HepG2 (cell line): Measurements from ENCODE around the gene WHAMM. TPM values are rescaled to one million over a fixed set of nuclear protein-coding genes. Genes with fewer than 3 reads are reported as not detected.

Source experiments
- BRCA1 ChIP-seq: sonication (generic); formaldehyde crosslinking; IDR thresholded peaks from 2 replicates; pipeline ENCODE4 v1.4.0; 2020; ENCODE audit warnings: missing genetic modification reagents
- CENPBD1 ChIP-seq: sonication (generic); formaldehyde crosslinking; IDR thresholded peaks from 2 replicates; pipeline ENCODE4 v1.8.0; 2022; ENCODE audit warnings: missing genetic modification reagents, low read depth, mild to moderate bottlenecking, borderline replicate concordance
- FOXM1 ChIP-seq: sonication (generic); formaldehyde crosslinking; IDR thresholded peaks from 2 replicates; pipeline ENCODE4 v1.5.0; 2020; ENCODE audit warnings: missing genetic modification reagents
- GMEB1 ChIP-seq: sonication (generic); formaldehyde crosslinking; IDR thresholded peaks from 2 replicates; pipeline ENCODE4 v1.5.1; 2020; ENCODE audit warnings: missing genetic modification reagents, mild to moderate bottlenecking, borderline replicate concordance
- HINFP ChIP-seq: sonication (generic); formaldehyde crosslinking; IDR thresholded peaks from 2 replicates; pipeline ENCODE4 v1.4.0; 2020; ENCODE audit warnings: low read depth, mild to moderate bottlenecking, missing genetic modification reagents
- KDM5A ChIP-seq: fragments of 200-600 bp; sonication (generic); IDR thresholded peaks from 2 replicates; pipeline ENCODE4 v1.7.0; 2018; ENCODE audit warnings: antibody characterized with exemption, mild to moderate bottlenecking, low read length, borderline replicate concordance
- TBX3 ChIP-seq: fragments of 450-650 bp; IDR thresholded peaks from 2 replicates; pipeline ENCODE4 v1.6.1; 2017; ENCODE audit warnings: antibody characterized with exemption, mild to moderate bottlenecking, inconsistent platforms, borderline replicate concordance
- YY1 ChIP-seq: IDR thresholded peaks from 2 replicates; pipeline ENCODE4 v1.6.1; 2011; ENCODE audit warnings: low read length, low read depth, moderate library complexity, mild to moderate bottlenecking; ENCODE audit not compliant: insufficient read depth, insufficient replicate concordance
- ZNF335 ChIP-seq: sonication (generic); formaldehyde crosslinking; IDR thresholded peaks from 2 replicates; pipeline ENCODE4 v1.4.0; 2020; ENCODE audit warnings: missing genetic modification reagents
- ZNF549 ChIP-seq: sonication (generic); formaldehyde crosslinking; IDR thresholded peaks from 2 replicates; pipeline ENCODE4 v1.5.0; 2020; ENCODE audit warnings: missing genetic modification reagents
- ZNF639 ChIP-seq: conservative IDR thresholded peaks from 2 replicates; pipeline ENCODE4 v1.6.1; 2018; ENCODE audit warnings: missing genetic modification reagents
- polyA plus RNA-seq, 8 experiments: library from polyadenylated mRNA; depleted of rRNA in 3 of 8; stranded (reverse) in 7 of 8; unstranded in 1 of 8; fragments of >200 nt; fragmentation: Illumina TruSeq in 4 of 8; extraction: Trizol in 4 of 8; gene quantifications; 2 replicates each; pipeline versions ENCODE4 v1.2.1 to v1.2.3, GENCODE V29; 2011 to 2016; ENCODE audit warnings: low read depth in 4 of 8, missing spikeins in 1 of 8, mixed read lengths in 1 of 8; ENCODE audit not compliant: insufficient read depth in 1 of 8
- total RNA-seq, 5 experiments: library from RNA; depleted of rRNA; stranded (reverse); fragments of >200 nt; fragmentation: Illumina TruSeq; extraction: Trizol; gene quantifications; 2 replicates each; pipeline ENCODE4 v1.2.3, GENCODE V29; 2016; ENCODE audit warnings: low read depth in 1 of 5
- TF ChIP-seq, protein P1 (sequence below): sonication (generic); formaldehyde crosslinking; IDR thresholded peaks from 2 replicates; pipeline ENCODE4 v1.9.0; 2021; ENCODE audit warnings: mild to moderate bottlenecking, missing genetic modification reagents
- TF ChIP-seq, protein P2 (sequence below), 2 experiments: sonication (generic) in 1 of 2; formaldehyde crosslinking in 1 of 2; IDR thresholded peaks; 2 replicates each; pipeline versions ENCODE4 v1.5.1 to v1.6.1; 2011 to 2020; ENCODE audit warnings: borderline replicate concordance in 1 of 2, low read depth in 1 of 2, low read length in 1 of 2, mild to moderate bottlenecking in 1 of 2, missing genetic modification reagents in 1 of 2, moderate library complexity in 1 of 2

WHAMM gene
- total and polyA plus RNA-seq, 2 of the 13 experiments (the other 11 are each of a cell fraction or from before 2014, with no cell fraction given) = 2.9 to 3.0 TPM

GRCh38 chr15:82856397-82857170, 47.2 kb downstream of the WHAMM start (continued):
- TF ChIP-seq, protein P1, sequence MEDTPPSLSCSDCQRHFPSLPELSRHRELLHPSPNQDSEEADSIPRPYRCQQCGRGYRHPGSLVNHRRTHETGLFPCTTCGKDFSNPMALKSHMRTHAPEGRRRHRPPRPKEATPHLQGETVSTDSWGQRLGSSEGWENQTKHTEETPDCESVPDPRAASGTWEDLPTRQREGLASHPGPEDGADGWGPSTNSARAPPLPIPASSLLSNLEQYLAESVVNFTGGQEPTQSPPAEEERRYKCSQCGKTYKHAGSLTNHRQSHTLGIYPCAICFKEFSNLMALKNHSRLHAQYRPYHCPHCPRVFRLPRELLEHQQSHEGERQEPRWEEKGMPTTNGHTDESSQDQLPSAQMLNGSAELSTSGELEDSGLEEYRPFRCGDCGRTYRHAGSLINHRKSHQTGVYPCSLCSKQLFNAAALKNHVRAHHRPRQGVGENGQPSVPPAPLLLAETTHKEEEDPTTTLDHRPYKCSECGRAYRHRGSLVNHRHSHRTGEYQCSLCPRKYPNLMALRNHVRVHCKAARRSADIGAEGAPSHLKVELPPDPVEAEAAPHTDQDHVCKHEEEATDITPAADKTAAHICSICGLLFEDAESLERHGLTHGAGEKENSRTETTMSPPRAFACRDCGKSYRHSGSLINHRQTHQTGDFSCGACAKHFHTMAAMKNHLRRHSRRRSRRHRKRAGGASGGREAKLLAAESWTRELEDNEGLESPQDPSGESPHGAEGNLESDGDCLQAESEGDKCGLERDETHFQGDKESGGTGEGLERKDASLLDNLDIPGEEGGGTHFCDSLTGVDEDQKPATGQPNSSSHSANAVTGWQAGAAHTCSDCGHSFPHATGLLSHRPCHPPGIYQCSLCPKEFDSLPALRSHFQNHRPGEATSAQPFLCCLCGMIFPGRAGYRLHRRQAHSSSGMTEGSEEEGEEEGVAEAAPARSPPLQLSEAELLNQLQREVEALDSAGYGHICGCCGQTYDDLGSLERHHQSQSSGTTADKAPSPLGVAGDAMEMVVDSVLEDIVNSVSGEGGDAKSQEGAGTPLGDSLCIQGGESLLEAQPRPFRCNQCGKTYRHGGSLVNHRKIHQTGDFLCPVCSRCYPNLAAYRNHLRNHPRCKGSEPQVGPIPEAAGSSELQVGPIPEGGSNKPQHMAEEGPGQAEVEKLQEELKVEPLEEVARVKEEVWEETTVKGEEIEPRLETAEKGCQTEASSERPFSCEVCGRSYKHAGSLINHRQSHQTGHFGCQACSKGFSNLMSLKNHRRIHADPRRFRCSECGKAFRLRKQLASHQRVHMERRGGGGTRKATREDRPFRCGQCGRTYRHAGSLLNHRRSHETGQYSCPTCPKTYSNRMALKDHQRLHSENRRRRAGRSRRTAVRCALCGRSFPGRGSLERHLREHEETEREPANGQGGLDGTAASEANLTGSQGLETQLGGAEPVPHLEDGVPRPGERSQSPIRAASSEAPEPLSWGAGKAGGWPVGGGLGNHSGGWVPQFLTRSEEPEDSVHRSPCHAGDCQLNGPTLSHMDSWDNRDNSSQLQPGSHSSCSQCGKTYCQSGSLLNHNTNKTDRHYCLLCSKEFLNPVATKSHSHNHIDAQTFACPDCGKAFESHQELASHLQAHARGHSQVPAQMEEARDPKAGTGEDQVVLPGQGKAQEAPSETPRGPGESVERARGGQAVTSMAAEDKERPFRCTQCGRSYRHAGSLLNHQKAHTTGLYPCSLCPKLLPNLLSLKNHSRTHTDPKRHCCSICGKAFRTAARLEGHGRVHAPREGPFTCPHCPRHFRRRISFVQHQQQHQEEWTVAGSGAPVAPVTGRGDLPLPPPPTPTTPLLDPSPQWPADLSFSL = no peak
- TF ChIP-seq HINFP (CRISPR knock-in tag) = no peak
- TF ChIP-seq CENPBD1 (CRISPR knock-in tag) = no peak
- no peak for TF ChIP-seq FOXM1 (CRISPR knock-in tag)
- TF ChIP-seq YY1 = no peak
- no peak for TF ChIP-seq ZNF335 (CRISPR knock-in tag)
- peak; percentile 61; the same call in 1 of the 2 replicates for TF ChIP-seq TBX3
- TF ChIP-seq BRCA1 (CRISPR knock-in tag) = no peak
- TF ChIP-seq KDM5A = no peak
- TF ChIP-seq ZNF549 (CRISPR knock-in tag) = no peak
- TF ChIP-seq GMEB1 = no peak
- TF ChIP-seq, protein P2, sequence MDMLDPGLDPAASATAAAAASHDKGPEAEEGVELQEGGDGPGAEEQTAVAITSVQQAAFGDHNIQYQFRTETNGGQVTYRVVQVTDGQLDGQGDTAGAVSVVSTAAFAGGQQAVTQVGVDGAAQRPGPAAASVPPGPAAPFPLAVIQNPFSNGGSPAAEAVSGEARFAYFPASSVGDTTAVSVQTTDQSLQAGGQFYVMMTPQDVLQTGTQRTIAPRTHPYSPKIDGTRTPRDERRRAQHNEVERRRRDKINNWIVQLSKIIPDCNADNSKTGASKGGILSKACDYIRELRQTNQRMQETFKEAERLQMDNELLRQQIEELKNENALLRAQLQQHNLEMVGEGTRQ (IDR thresholded peaks at IDR 0.05; ENCODE audit: low read depth, low read length) = peak; percentile 83
- TF ChIP-seq, protein P2 (CRISPR knock-in tag; IDR thresholded peaks at IDR 0.05; ENCODE audit: borderline replicate concordance) = peak; percentile 79; the same call in 1 of the 2 replicates
- TF ChIP-seq ZNF639 (CRISPR knock-in tag) = no peak
